ENCODE data around the gene NKAP. TPM values are rescaled to one million over a fixed set of nuclear protein-coding genes. Genes with fewer than 3 reads are reported as not detected.
"Not testable (repeated sequence)": the region's sequence is repeated elsewhere in the genome, so short reads cannot be mapped to it uniquely, and the experiment has no call there.

The NKAP gene
- total RNA-seq, 2 donors from 2014 or later, result 5.8 to 13.0 TPM

- Histone ChIP-seq H3K27ac (no peak overlapping the region), H3K4me3 (no peak overlapping the region), H3K27me3 (replicated peaks; ENCODE audit: insufficient read depth) (no peaks in the 10 kb centered on the region), H3K4me1 (ENCODE audit: control insufficient read depth in 1 of 2, low read depth in 2 of 2) (no peaks in the 10 kb centered on the region), H3K9me3 (no peaks in the 10 kb centered on the region), H3K36me3 (no peaks in the 10 kb centered on the region)
- no peak for TF ChIP-seq CTCF (IDR thresholded peaks at IDR 0.05)
- no peak for DNase-seq (ENCODE audit: low spot score)
- no peak for ATAC-seq (ENCODE audit: insufficient number of reproducible peaks, low FRiP score, low read depth)
These were observed 27.0 kb upstream of the NKAP start for GRCh38 chrX:119970574-119970973.

GRCh38 chrX:119966837-119967236 lies 23.3 kb upstream of the NKAP start:
- not testable (repeated sequence) for ATAC-seq (ENCODE audit: insufficient number of reproducible peaks, low FRiP score, low read depth); H3K4me1 ChIP-seq (ENCODE audit: control insufficient read depth in 1 of 2, low read depth in 2 of 2); H3K36me3 ChIP-seq; DNase-seq (ENCODE audit: low spot score); H3K4me3 ChIP-seq; H3K27me3 ChIP-seq (replicated peaks; ENCODE audit: insufficient read depth); H3K9me3 ChIP-seq; H3K27ac ChIP-seq

GRCh38 chrX:119960625-119961024 lies 17.1 kb upstream of the NKAP start:
- ATAC-seq (ENCODE audit: insufficient number of reproducible peaks, low FRiP score, low read depth), result no peak
- TF ChIP-seq CTCF (IDR thresholded peaks at IDR 0.05), result no peak
- Histone ChIP-seq H3K36me3 (no peaks in the 10 kb centered on the region), H3K4me1 (ENCODE audit: control insufficient read depth in 1 of 2, low read depth in 2 of 2) (no peaks in the 10 kb centered on the region), H3K27ac (no peak overlapping the region), H3K4me3 (no peak overlapping the region), H3K9me3 (no peaks in the 10 kb centered on the region), H3K27me3 (replicated peaks; ENCODE audit: insufficient read depth) (no peaks in the 10 kb centered on the region)
- no peak for DNase-seq (ENCODE audit: low spot score)

GRCh38 chrX:119955807-119956570 lies 12.4 kb upstream of the NKAP start:
- H3K4me1 ChIP-seq (ENCODE audit: control insufficient read depth in 1 of 2, low read depth in 2 of 2); H3K4me3 ChIP-seq; H3K27ac ChIP-seq; H3K9me3 ChIP-seq; ATAC-seq (ENCODE audit: insufficient number of reproducible peaks, low FRiP score, low read depth); DNase-seq (ENCODE audit: low spot score); H3K36me3 ChIP-seq; H3K27me3 ChIP-seq (replicated peaks; ENCODE audit: insufficient read depth): not testable (repeated sequence)

- H3K4me1 ChIP-seq (ENCODE audit: control insufficient read depth in 1 of 2, low read depth in 2 of 2), result no peaks in the 10 kb centered on the region
- no peaks in the 10 kb centered on the region for H3K36me3 ChIP-seq
- no peak overlapping the region for H3K27ac ChIP-seq
- H3K9me3 ChIP-seq, result no peaks in the 10 kb centered on the region
- no peak for TF ChIP-seq CTCF (IDR thresholded peaks at IDR 0.05)
- DNase-seq (ENCODE audit: low spot score) (no peak), ATAC-seq (ENCODE audit: insufficient number of reproducible peaks, low FRiP score, low read depth) (no peak)
- no peaks in the 10 kb centered on the region for H3K27me3 ChIP-seq (replicated peaks; ENCODE audit: insufficient read depth)
- no peak overlapping the region for H3K4me3 ChIP-seq
These were observed 10.8 kb upstream of the NKAP start for GRCh38 chrX:119954374-119954773.

GRCh38 chrX:119948381-119948780 lies 4.8 kb upstream of the NKAP start:
- no peak overlapping the region for H3K27ac ChIP-seq
- DNase-seq (ENCODE audit: low spot score), result no peak
- no peaks in the 10 kb centered on the region for H3K27me3 ChIP-seq (replicated peaks; ENCODE audit: insufficient read depth)
- H3K9me3 ChIP-seq, result no peaks in the 10 kb centered on the region
- no peak overlapping the region for H3K4me3 ChIP-seq
- no peaks in the 10 kb centered on the region for H3K36me3 ChIP-seq
- ATAC-seq (ENCODE audit: insufficient number of reproducible peaks, low FRiP score, low read depth), result no peak
- TF ChIP-seq CTCF (IDR thresholded peaks at IDR 0.05), result no peak
- no peaks in the 10 kb centered on the region for H3K4me1 ChIP-seq (ENCODE audit: control insufficient read depth in 1 of 2, low read depth in 2 of 2)

Measured in thoracic aorta (tissue), 2 donors.